ENCODE results near the gene NUP188.

Gene NUP188

GRCh38 chr9:128983536-128983935, 36.0 kb downstream of the NUP188 start:
- DNase-seq (ENCODE audit: low read depth) = no peak
- no peak overlapping the region for H3K4me3 ChIP-seq (ENCODE audit: low read depth, low read length)
- no peak for TF ChIP-seq CTCF (IDR thresholded peaks at IDR 0.05; ENCODE audit: insufficient read depth, low read depth, low read length, missing control alignments)

- no peak overlapping the region for H3K4me3 ChIP-seq (ENCODE audit: low read depth, low read length)
- no peak for DNase-seq (ENCODE audit: low read depth)
- TF ChIP-seq CTCF (IDR thresholded peaks at IDR 0.05; ENCODE audit: insufficient read depth, low read depth, low read length, missing control alignments) = no peak
Observed at GRCh38 chr9:128986671-128987070, 39.2 kb downstream of the NUP188 start.

- TF ChIP-seq CTCF (IDR thresholded peaks at IDR 0.05; ENCODE audit: insufficient read depth, low read depth, low read length, missing control alignments) = no peak
- no peak overlapping the region for H3K4me3 ChIP-seq (ENCODE audit: low read depth, low read length)
- DNase-seq (ENCODE audit: low read depth) = no peak
Observed at GRCh38 chr9:128987805-128988204, 40.3 kb downstream of the NUP188 start.

- no peak for DNase-seq (ENCODE audit: low read depth)
- TF ChIP-seq CTCF (IDR thresholded peaks at IDR 0.05; ENCODE audit: insufficient read depth, low read depth, low read length, missing control alignments) = no peak
- no peak overlapping the region for H3K4me3 ChIP-seq (ENCODE audit: low read depth, low read length)
Observed at GRCh38 chr9:128992995-128993394, 45.5 kb downstream of the NUP188 start.

GRCh38 chr9:128995791-128996190, 48.3 kb downstream of the NUP188 start:
- TF ChIP-seq CTCF (IDR thresholded peaks at IDR 0.05; ENCODE audit: insufficient read depth, low read depth, low read length, missing control alignments) = no peak
- no peak for DNase-seq (ENCODE audit: low read depth)
- no peak overlapping the region for H3K4me3 ChIP-seq (ENCODE audit: low read depth, low read length)

GRCh38 chr9:128998462-128998861, 51.0 kb downstream of the NUP188 start:
- no peak for DNase-seq (ENCODE audit: low read depth)
- no peak for TF ChIP-seq CTCF (IDR thresholded peaks at IDR 0.05; ENCODE audit: insufficient read depth, low read depth, low read length, missing control alignments)

GRCh38 chr9:128999581-129000206, 52.2 kb downstream of the NUP188 start:
- no peak overlapping the region for H3K4me3 ChIP-seq (ENCODE audit: low read depth, low read length)
- no peak for TF ChIP-seq CTCF (IDR thresholded peaks at IDR 0.05; ENCODE audit: insufficient read depth, low read depth, low read length, missing control alignments)
- no peak for DNase-seq (ENCODE audit: low read depth)

More at GRCh38 chr9:128998462-128998861, 51.0 kb downstream of the NUP188 start:
- no peak overlapping the region for H3K4me3 ChIP-seq (ENCODE audit: low read depth, low read length)

All from GM12865 (cell line).